ENCODE data around the gene AP1S1.
A peak's percentile ranks its signal among the peaks of the same experiment; 100 is the strongest.
"Not testable (repeated sequence)": the region's sequence is repeated elsewhere in the genome, so short reads cannot be mapped to it uniquely, and the experiment has no call there.

AP1S1 gene

DNA sequence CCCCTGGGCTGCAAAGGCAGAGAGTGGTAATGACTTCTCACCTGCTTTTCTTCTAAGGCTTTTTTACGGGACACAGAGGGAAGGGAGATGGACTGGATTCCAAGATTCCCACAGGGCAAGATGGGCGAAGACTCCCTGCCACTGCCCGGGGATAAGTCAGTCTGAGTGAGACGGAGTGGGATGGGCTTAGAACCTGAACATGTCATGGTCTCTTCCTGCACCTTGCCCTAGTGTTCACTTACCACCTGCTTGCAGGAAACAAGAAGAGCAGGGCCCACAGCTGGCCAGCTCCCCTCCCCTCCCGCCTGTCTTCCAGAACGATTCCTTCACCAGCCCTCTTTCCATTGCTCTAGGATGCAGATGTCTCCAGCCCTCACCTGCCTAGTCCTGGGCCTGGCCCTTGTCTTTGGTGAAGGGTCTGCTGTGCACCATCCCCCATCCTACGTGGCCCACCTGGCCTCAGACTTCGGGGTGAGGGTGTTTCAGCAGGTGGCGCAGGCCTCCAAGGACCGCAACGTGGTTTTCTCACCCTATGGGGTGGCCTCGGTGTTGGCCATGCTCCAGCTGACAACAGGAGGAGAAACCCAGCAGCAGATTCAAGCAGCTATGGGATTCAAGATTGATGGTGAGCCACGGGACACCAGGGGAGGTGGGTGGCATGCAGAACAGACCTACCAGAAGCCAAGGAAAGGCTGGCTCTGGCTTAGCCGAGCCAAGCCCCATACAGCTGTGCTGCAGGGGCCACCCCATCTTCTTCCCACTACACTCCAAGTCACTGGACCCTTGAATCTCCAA lies 26.0 kb upstream of the AP1S1 start:
- POLR2A ChIA-PET = no interaction called here
- no peak for TF ChIP-seq FOXM1 (IDR thresholded peaks at IDR 0.05; ENCODE audit: borderline replicate concordance)
- TF ChIP-seq TARDBP (IDR thresholded peaks at IDR 0.05) = no peak
- no peak for TF ChIP-seq FOXK2 (IDR thresholded peaks at IDR 0.05)
- TF ChIP-seq L3MBTL2 (conservative IDR thresholded peaks at IDR 0.05) = no peak
- no peak for TF ChIP-seq LEF1 (IDR thresholded peaks at IDR 0.05; ENCODE audit: borderline replicate concordance)
- no peak for TF ChIP-seq HDGF (IDR thresholded peaks at IDR 0.05; ENCODE audit: borderline replicate concordance)
- no peak for TF ChIP-seq BHLHE40 (IDR thresholded peaks at IDR 0.05; ENCODE audit: borderline replicate concordance)
- TF ChIP-seq NFRKB (IDR thresholded peaks at IDR 0.05) = no peak
- TF ChIP-seq SP1 (IDR thresholded peaks at IDR 0.05) = no peak
- no peak for TF ChIP-seq SUZ12 (IDR thresholded peaks at IDR 0.05)
- TF ChIP-seq, protein P1, sequence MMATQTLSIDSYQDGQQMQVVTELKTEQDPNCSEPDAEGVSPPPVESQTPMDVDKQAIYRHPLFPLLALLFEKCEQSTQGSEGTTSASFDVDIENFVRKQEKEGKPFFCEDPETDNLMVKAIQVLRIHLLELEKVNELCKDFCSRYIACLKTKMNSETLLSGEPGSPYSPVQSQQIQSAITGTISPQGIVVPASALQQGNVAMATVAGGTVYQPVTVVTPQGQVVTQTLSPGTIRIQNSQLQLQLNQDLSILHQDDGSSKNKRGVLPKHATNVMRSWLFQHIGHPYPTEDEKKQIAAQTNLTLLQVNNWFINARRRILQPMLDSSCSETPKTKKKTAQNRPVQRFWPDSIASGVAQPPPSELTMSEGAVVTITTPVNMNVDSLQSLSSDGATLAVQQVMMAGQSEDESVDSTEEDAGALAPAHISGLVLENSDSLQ (IDR thresholded peaks at IDR 0.05) = no peak
- no peak for TF ChIP-seq ZNF384 (IDR thresholded peaks at IDR 0.05)
- no peak for TF ChIP-seq ELF4 (IDR thresholded peaks at IDR 0.05)
- no peak for TF ChIP-seq ARNT (IDR thresholded peaks at IDR 0.05)
- no peak for TF ChIP-seq FOXA1 (IDR thresholded peaks at IDR 0.05)
- TF ChIP-seq CTBP1 (IDR thresholded peaks at IDR 0.05; ENCODE audit: borderline replicate concordance) = no peak
- CTCF ChIA-PET = interaction anchor here (1.2 kb wide), 1 partner anchor 11 kb away, joined by 3 read pairs; no protein-coding TSS in a partner anchor
- peak; percentile 5 for DNase-seq (ENCODE audit: extremely low spot score)

DNA sequence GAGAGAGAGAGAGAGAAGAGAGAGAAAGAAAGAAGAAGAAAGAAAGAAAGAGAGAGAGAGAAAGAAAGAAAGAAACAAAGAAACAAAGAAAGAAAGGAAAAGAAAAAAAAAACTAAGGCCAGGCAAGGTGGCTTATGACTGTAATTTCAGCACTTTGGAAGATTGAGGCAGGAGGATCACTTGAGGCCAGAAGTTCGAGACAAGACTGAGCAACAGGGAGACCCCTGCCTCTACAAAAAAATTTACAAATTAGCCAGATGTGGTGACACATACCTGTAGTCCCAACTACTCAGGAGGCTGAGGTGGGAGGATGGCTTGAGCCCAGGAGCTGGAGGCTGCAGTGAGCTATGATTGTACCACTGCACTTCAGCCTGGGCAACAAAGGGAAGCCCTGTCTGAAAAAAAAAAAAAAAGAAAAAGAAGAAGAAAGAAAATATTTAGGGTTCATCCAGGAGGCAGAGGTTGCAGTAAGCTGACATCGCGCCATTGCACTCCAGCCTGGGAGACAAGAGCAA lies 24.6 kb upstream of the AP1S1 start:
- ChIA-PET POLR2A (no interaction called here), CTCF (no interaction called here)
- TF ChIP-seq, protein P1 (IDR thresholded peaks at IDR 0.05) = no peak
- no peak for TF ChIP-seq TARDBP (IDR thresholded peaks at IDR 0.05)
- no peak for DNase-seq (ENCODE audit: extremely low spot score)

DNA sequence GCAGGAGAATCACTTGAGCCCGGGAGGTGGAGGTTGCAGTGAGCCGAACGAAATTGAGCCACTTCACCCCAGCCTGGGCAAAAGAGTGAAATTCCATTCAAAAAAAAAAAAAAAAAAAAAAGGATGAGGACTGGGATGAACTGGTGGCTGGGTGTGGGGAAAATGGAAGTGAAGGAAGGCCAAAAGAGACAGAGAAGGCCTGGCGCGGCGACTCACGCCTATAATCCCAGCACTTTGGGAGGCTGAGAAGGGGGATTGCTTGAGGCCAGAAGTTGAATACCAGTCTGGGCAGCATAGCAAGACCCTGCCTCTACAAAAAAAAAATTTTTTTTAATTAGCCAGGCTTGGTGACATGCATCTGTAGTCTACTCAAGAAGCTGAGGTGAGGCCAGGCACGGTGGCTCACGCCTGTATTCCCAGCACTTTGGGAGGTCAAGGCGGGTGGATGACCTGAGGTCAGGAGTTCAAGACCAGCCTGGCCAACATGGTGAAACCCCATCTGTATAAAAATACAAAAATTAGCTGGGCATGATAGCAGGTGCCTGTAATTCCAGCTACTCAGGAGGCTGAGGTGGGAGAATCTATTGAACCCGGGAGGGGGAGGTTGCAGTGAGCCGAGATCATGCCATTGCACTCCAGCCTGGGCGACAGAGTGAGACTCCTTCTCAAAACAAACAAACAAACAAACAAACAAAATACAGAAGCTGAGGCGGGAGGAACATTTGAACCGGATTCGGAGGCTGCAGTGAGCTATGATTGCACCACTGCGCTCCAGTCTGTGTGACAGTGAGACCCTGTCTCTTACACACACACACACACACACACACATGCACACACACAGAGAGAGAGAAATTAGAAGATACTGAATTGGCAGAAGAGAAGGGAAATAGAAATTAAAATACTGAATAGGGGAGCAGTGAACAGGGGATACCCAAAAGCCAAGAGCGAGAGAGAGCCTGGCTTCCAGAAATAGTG lies 21.4 kb upstream of the AP1S1 start:
- POLR2A ChIA-PET; DNase-seq (ENCODE audit: extremely low spot score): not testable (repeated sequence)
- CTCF ChIA-PET = interaction anchor here (0.5 to 1.2 kb wide), 3 partner anchors 11 to 60 kb away, joined by 3 to 6 read pairs (median 3); no protein-coding TSS in a partner anchor

DNA sequence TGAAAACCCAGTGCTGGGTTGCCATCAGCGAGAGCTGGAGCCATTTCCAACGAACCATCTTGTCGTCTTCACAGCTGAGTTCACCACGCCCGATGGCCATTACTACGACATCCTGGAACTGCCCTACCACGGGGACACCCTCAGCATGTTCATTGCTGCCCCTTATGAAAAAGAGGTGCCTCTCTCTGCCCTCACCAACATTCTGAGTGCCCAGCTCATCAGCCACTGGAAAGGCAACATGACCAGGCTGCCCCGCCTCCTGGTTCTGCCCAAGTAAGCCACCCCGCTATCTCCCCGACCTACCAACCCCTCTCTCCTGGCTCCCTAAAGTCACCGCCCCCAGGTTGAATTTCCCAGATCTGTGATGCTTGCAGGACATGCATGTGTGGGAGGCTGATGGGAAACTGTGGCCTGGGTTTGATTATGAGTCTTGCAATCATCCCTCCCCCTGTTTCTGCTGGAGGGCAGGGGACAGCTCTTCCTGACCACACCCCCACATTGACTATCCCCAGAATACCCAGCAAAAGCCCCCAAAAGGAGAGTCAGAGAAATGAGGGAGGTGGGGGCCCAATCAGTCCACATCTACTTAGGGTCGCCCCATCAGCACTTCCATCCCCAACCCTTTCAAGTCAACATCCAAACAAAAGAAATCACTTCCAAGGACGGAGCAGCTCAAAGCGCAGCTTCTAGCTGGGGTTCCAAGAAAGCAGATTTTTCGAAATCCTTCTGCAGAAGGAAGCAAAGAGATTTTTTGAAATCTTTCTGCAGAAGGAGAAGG lies 20.5 kb upstream of the AP1S1 start:
- POLR2A ChIA-PET = interaction anchor here (0.5 kb wide), 1 partner anchor 120 kb away, joined by 3 read pairs; no protein-coding TSS in a partner anchor
- TF ChIP-seq TARDBP (IDR thresholded peaks at IDR 0.05) (no peak), CTBP1 (IDR thresholded peaks at IDR 0.05; ENCODE audit: borderline replicate concordance) (no peak), ZNF384 (IDR thresholded peaks at IDR 0.05) (no peak), FOXM1 (IDR thresholded peaks at IDR 0.05; ENCODE audit: borderline replicate concordance) (no peak), SUZ12 (IDR thresholded peaks at IDR 0.05) (no peak), HDGF (IDR thresholded peaks at IDR 0.05; ENCODE audit: borderline replicate concordance) (no peak), SP1 (IDR thresholded peaks at IDR 0.05) (no peak), FOXK2 (IDR thresholded peaks at IDR 0.05) (no peak), ELF4 (IDR thresholded peaks at IDR 0.05) (no peak), NFRKB (IDR thresholded peaks at IDR 0.05) (no peak), FOXA1 (IDR thresholded peaks at IDR 0.05) (no peak)
- TF ChIP-seq, protein P1 (IDR thresholded peaks at IDR 0.05) = no peak
- CTCF ChIA-PET = interaction anchor here (0.5 to 1.2 kb wide), 4 partner anchors 10 to 334 kb away, joined by 3 to 4 read pairs (median 3); no protein-coding TSS in a partner anchor
- no peak for DNase-seq (ENCODE audit: extremely low spot score)

DNA sequence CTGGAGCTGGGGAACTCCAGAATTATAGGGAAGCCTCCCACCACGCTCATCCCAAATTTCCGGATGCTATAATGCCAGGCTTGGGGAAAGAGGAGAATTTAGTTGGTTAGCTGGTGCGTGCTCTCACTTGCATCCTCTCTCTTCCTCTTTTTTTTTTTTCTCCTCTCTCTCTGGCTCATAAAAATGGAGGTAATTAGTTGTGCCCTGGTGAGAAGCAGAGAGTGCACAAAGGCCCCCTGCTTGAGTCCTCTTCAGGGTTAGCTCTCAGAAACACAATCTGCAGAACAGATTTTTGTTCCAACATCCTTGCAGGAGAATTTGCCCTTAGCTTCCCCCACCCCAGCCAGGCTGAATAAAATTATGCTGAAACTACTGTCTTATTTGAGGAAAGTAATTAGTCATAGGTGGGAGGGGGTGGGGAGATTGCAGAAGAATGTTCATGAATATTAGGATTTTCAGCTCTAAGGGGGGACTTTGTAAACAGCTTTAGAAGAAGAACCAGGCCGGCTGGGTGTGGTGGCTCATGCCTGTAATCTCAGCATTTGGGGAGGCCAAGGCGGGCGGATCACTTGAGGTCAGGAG lies 19.8 kb upstream of the AP1S1 start:
- ChIA-PET CTCF (interaction anchor here (0.6 to 1.2 kb wide), 2 partner anchors 29 to 335 kb away, joined by 3 to 4 read pairs; no protein-coding TSS in a partner anchor), POLR2A (no interaction called here)
- TF ChIP-seq HDGF (IDR thresholded peaks at IDR 0.05; ENCODE audit: borderline replicate concordance) (no peak), ZNF384 (IDR thresholded peaks at IDR 0.05) (peak; percentile 54; the same call in 1 of the 2 replicates)
- no peak for DNase-seq (ENCODE audit: extremely low spot score)
